GM12873 (cell line): ENCODE measurements around the gene LRRC66.

ENCODE experiments used
- CTCF ChIP-seq: IDR thresholded peaks from 2 replicates; pipeline ENCODE4 v1.5.1; 2012; ENCODE audit warnings: low read depth, mild to moderate bottlenecking, moderate library complexity, low read length, control low read depth; ENCODE audit not compliant: insufficient read depth; ENCODE audit errors: missing control alignments

The LRRC66 gene

GRCh38 chr4:51999250-51999649 is 20.9 kb downstream of the LRRC66 start:
- TF ChIP-seq CTCF = no peak

GRCh38 chr4:51998837-51999236 is 21.3 kb downstream of the LRRC66 start:
- TF ChIP-seq CTCF = no peak

- no peak for TF ChIP-seq CTCF
Observed at GRCh38 chr4:51997647-51998046, 22.5 kb downstream of the LRRC66 start.

- TF ChIP-seq CTCF = no peak
Observed at GRCh38 chr4:51995647-51996220, 24.4 kb downstream of the LRRC66 start.

GRCh38 chr4:51965862-51966261 is 54.3 kb downstream of the LRRC66 start:
- TF ChIP-seq CTCF = no peak

GRCh38 chr4:51963841-51964517 is 56.2 kb downstream of the LRRC66 start:
- no peak for TF ChIP-seq CTCF

GRCh38 chr4:51960486-51960885 is 59.7 kb downstream of the LRRC66 start:
- TF ChIP-seq CTCF = no peak
